PC-9 (cell line): Measurements from ENCODE around the gene ATP8B3. TPM values are rescaled to one million over a fixed set of nuclear protein-coding genes. Genes with fewer than 3 reads are reported as not detected.

Experiments
- BruUV-seq: library from RNA; stranded (reverse); fragments of 400-500 nt; replicated peaks from 2 replicates; lab custom pipeline; 2021; lab: Mats Ljungman, UMichigan
- CTCF ChIA-PET: fragments of 300-600 bp; sonication (Branson Sonifier 250); formaldehyde crosslinking; loops from one replicate; lab custom pipeline; 2022; ENCODE audit warnings: antibody characterized with exemption; lab: Charles Lee
- POLR2A ChIA-PET: fragments of 300-600 bp; sonication (Branson Sonifier 250); formaldehyde crosslinking; loops from one replicate; lab custom pipeline; 2022; ENCODE audit warnings: antibody characterized with exemption; ENCODE audit not compliant: unreplicated experiment; lab: Charles Lee
- DNase-seq, 2 experiments: peaks; one replicate each; pipeline versions ENCODE4 v3.0.0 to v3.0.0-alpha.2; 2015 to 2022; ENCODE audit warnings: mixed read lengths in 1 of 2
- H2AFZ ChIP-seq: fragments of 200-600 bp; sonication (generic); 2 replicates; pipeline ENCODE4 v1.8.1; 2017; ENCODE audit warnings: antibody characterized with exemption
- H3F3A ChIP-seq: fragments of 200-600 bp; sonication (generic); 2 replicates; pipeline ENCODE4 v1.8.1; 2017; ENCODE audit warnings: antibody characterized with exemption, mild to moderate bottlenecking, low read depth; ENCODE audit not compliant: insufficient read depth
- H3K27ac ChIP-seq: fragments of 200-600 bp; sonication (generic); 2 replicates; pipeline ENCODE4 v1.6.1; 2016; ENCODE audit warnings: mixed run types
- H3K27me3 ChIP-seq: fragments of 200-600 bp; sonication (generic); 2 replicates; pipeline ENCODE4 v1.6.1; 2016; ENCODE audit warnings: low read depth, mixed run types; ENCODE audit not compliant: insufficient read depth
- H3K36me3 ChIP-seq: fragments of 200-600 bp; sonication (generic); 2 replicates; pipeline ENCODE4 v1.6.1; 2016; ENCODE audit warnings: low read depth, mixed run types
- H3K4me1 ChIP-seq: fragments of 200-600 bp; sonication (generic); replicated peaks from 2 replicates; pipeline ENCODE4 v1.6.1; 2016; ENCODE audit warnings: mixed run types; ENCODE audit not compliant: insufficient read depth
- H3K4me2 ChIP-seq: fragments of 200-600 bp; sonication (generic); 2 replicates; pipeline ENCODE4 v1.6.1; 2017; ENCODE audit warnings: mixed run types
- H3K4me3 ChIP-seq: fragments of 200-600 bp; sonication (generic); 2 replicates; pipeline ENCODE4 v1.6.1; 2016; ENCODE audit warnings: mixed run types
- H3K79me2 ChIP-seq: fragments of 200-600 bp; sonication (generic); 2 replicates; pipeline ENCODE4 v1.6.1; 2017; ENCODE audit warnings: low read depth, mixed run types
- H3K9me2 ChIP-seq: fragments of 200-600 bp; sonication (generic); 2 replicates; pipeline ENCODE4 v1.8.1; 2017; ENCODE audit warnings: mild to moderate bottlenecking; ENCODE audit not compliant: insufficient read depth
- H3K9me3 ChIP-seq: fragments of 200-600 bp; sonication (generic); 2 replicates; pipeline ENCODE4 v1.8.1; 2016; ENCODE audit warnings: low read depth; ENCODE audit not compliant: insufficient read depth
- H4K20me1 ChIP-seq: fragments of 200-600 bp; sonication (generic); 2 replicates; pipeline ENCODE4 v1.8.1; 2017; ENCODE audit not compliant: insufficient read depth
- CTCF ChIP-seq: fragments of 200-600 bp; sonication (generic); conservative IDR thresholded peaks from 2 replicates; pipeline ENCODE4 v1.6.1; 2017; ENCODE audit warnings: mixed run types, antibody characterized with exemption, mild to moderate bottlenecking, moderate library complexity
- EZH2 ChIP-seq: fragments of 200-600 bp; sonication (generic); IDR thresholded peaks from 2 replicates; pipeline ENCODE4 v1.8.0; 2017; ENCODE audit warnings: antibody characterized with exemption, low read depth
- intact Hi-C: fragments of 100-400 bp; cut with micrococcal nuclease; formaldehyde crosslinking; loops from one replicate; pipeline ENCODE4 v1.10.0; 2022; ENCODE audit not compliant: unreplicated experiment
- total RNA-seq: library from RNA; stranded (reverse); gene quantifications from 2 replicates; pipeline ENCODE4 v1.2.3, GENCODE V29; 2021

The ATP8B3 gene
- total RNA-seq, 1 experiment from 2014 or later: 8.3 TPM

- Histone ChIP-seq H3K27ac (no peak overlapping the region), H3K9me2 (no peaks in the 10 kb centered on the region), H3K9me3 (no peaks in the 10 kb centered on the region), H3K36me3 (no peaks in the 10 kb centered on the region), H3K4me1 (no peaks in the 10 kb centered on the region), H3K4me3 (no peak overlapping the region), H3K79me2 (no peaks in the 10 kb centered on the region), H3F3A (no peaks in the 10 kb centered on the region), H3K4me2 (no peak overlapping the region), H3K27me3 (no peaks in the 10 kb centered on the region), H2AFZ (no peak overlapping the region), H4K20me1 (peaks cover 5% of the 10 kb centered on the region)
- no TSS peak for BruUV-seq
- POLR2A ChIA-PET: interaction anchor here (0.6 kb wide), 1 partner anchor 191 kb away, joined by 3 read pairs; no protein-coding TSS in a partner anchor
- no peak for TF ChIP-seq CTCF
- TF ChIP-seq EZH2: no peak
- DNase-seq: no peak
- CTCF ChIA-PET: no interaction called here
- intact Hi-C loops: no loop called here
Observed at GRCh38 chr19:1828279-1829238, 16.5 kb upstream of the ATP8B3 start.

GRCh38 chr19:1827566-1828278 lies 15.6 kb upstream of the ATP8B3 start:
- H3K27me3 ChIP-seq: no peaks in the 10 kb centered on the region
- no peaks in the 10 kb centered on the region for H3K36me3 ChIP-seq
- CTCF ChIA-PET: interaction anchor here (0.5 kb wide), 1 partner anchor 29 kb away, joined by 5 read pairs; no protein-coding TSS in a partner anchor
- BruUV-seq: no TSS peak
- no peak overlapping the region for H3K4me3 ChIP-seq
- H3K9me3 ChIP-seq: no peaks in the 10 kb centered on the region
- H3F3A ChIP-seq: no peaks in the 10 kb centered on the region
- no peaks in the 10 kb centered on the region for H3K79me2 ChIP-seq
- no peak for TF ChIP-seq CTCF
- no peak for TF ChIP-seq EZH2
- H4K20me1 ChIP-seq: peaks cover 5% of the 10 kb centered on the region
- H2AFZ ChIP-seq: no peak overlapping the region
- H3K9me2 ChIP-seq: no peaks in the 10 kb centered on the region
- intact Hi-C loops: no loop called here
- no peak overlapping the region for H3K4me2 ChIP-seq
- H3K4me1 ChIP-seq: no peaks in the 10 kb centered on the region
- POLR2A ChIA-PET: no interaction called here
- no peak overlapping the region for H3K27ac ChIP-seq
- no peak for DNase-seq
